Measurements from ENCODE around the gene PSMD12. TPM values are rescaled to one million over a fixed set of nuclear protein-coding genes. Genes with fewer than 3 reads are reported as not detected.
A peak's percentile ranks its signal among the peaks of the same experiment; 100 is the strongest.
"Not testable (repeated sequence)": the region's sequence is repeated elsewhere in the genome, so short reads cannot be mapped to it uniquely, and the experiment has no call there.

PSMD12 gene
- total RNA-seq, 1 donor, result 35.2 TPM

GRCh38 chr17:67388986-67389385, 22.6 kb upstream of the PSMD12 start:
- TF ChIP-seq, protein P1, sequence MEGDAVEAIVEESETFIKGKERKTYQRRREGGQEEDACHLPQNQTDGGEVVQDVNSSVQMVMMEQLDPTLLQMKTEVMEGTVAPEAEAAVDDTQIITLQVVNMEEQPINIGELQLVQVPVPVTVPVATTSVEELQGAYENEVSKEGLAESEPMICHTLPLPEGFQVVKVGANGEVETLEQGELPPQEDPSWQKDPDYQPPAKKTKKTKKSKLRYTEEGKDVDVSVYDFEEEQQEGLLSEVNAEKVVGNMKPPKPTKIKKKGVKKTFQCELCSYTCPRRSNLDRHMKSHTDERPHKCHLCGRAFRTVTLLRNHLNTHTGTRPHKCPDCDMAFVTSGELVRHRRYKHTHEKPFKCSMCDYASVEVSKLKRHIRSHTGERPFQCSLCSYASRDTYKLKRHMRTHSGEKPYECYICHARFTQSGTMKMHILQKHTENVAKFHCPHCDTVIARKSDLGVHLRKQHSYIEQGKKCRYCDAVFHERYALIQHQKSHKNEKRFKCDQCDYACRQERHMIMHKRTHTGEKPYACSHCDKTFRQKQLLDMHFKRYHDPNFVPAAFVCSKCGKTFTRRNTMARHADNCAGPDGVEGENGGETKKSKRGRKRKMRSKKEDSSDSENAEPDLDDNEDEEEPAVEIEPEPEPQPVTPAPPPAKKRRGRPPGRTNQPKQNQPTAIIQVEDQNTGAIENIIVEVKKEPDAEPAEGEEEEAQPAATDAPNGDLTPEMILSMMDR (IDR thresholded peaks at IDR 0.05; ENCODE audit: insufficient read depth, low read length), result no peak
- DNase-seq (ENCODE audit: low read depth), result no peak
- H3K4me3 ChIP-seq (ENCODE audit: low read depth, low read length), result no peak overlapping the region

- not testable (repeated sequence) for DNase-seq (ENCODE audit: low read depth); H3K4me3 ChIP-seq (ENCODE audit: low read depth, low read length)
These were observed 22.2 kb upstream of the PSMD12 start for GRCh38 chr17:67388536-67388935.

DNA sequence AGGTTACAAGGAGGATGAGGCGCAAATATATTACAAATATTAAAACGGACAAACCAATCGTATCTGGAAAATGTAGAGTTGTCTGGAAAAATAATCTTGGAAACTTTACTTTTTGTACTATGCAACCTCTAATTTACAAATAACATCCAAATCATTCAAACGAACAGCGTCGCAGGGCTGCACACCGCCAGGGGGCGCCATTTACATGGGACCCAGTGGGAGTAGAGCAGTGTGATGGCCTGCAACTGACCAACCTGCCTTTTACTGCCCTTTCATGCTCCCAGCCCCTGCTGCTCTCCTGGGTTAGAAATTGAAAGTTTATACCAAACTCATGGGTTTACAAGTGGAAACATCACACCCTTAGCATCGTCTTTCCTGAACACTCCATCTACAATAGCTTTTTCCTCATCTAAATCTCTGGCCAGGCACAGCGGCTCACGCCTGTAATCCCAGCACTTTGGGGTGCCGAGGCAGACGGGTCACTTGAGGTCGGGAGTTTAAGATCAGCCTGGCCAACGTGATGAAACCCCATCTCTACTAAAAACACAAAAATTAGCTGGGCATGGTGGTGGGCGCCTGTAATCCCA, 20.7 kb upstream of the PSMD12 start:
- DNase-seq (ENCODE audit: low read depth), result peak; percentile 72
- TF ChIP-seq, protein P1 (IDR thresholded peaks at IDR 0.05; ENCODE audit: insufficient read depth, low read length), result peak; percentile 85

GRCh38 chr17:67385122-67385988, 19.0 kb upstream of the PSMD12 start:
- no peak overlapping the region for H3K4me3 ChIP-seq (ENCODE audit: low read depth, low read length)
- TF ChIP-seq, protein P1 (IDR thresholded peaks at IDR 0.05; ENCODE audit: insufficient read depth, low read length), result no peak
- no peak for DNase-seq (ENCODE audit: low read depth)

More for the DNA sequence above, 20.7 kb upstream of the PSMD12 start:
- H3K4me3 ChIP-seq (ENCODE audit: low read depth, low read length), result no peak overlapping the region

DNA sequence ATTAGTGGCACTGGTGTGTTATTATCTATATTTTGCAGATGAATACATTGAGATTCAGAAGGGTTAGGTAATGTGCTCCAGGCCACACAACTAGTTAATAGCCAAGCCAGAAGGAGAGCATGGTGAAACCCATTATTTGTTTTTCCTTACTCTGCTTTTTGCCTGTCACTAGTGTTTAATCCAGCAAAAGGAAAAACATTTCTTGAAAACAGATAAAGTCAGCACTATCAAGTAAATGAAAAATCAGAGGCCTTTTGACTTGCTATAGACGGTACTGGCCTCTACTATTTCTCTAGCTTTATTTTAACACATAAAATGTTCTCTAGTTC, 15.5 kb upstream of the PSMD12 start:
- no peak for DNase-seq (ENCODE audit: low read depth)
- TF ChIP-seq, protein P1 (IDR thresholded peaks at IDR 0.05; ENCODE audit: insufficient read depth, low read length), result no peak

DNA sequence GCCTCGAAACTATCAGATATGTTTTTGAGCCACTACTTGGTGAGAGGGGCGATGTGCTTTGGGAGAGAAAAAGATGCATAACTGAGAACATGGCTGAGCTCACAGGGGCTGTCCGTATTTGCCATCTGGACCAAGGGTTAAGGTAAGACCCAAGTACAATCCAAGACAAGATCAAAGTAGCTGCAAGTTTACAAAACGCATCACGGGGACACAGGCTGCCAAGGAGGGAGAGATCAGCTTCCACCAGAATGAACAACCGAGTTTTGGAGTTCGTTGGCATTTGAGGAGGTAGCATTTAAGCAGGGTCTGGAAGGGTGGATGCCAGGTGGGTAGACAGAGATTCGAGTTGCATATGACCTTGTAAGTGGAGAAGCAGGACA, 12.9 kb upstream of the PSMD12 start:
- TF ChIP-seq, protein P1 (IDR thresholded peaks at IDR 0.05; ENCODE audit: insufficient read depth, low read length), result no peak
- peak overlapping the region; percentile 80 for H3K4me3 ChIP-seq (ENCODE audit: low read depth, low read length)
- DNase-seq (ENCODE audit: low read depth), result no peak

More for the DNA sequence above, 15.5 kb upstream of the PSMD12 start:
- no peak overlapping the region for H3K4me3 ChIP-seq (ENCODE audit: low read depth, low read length)

DNA sequence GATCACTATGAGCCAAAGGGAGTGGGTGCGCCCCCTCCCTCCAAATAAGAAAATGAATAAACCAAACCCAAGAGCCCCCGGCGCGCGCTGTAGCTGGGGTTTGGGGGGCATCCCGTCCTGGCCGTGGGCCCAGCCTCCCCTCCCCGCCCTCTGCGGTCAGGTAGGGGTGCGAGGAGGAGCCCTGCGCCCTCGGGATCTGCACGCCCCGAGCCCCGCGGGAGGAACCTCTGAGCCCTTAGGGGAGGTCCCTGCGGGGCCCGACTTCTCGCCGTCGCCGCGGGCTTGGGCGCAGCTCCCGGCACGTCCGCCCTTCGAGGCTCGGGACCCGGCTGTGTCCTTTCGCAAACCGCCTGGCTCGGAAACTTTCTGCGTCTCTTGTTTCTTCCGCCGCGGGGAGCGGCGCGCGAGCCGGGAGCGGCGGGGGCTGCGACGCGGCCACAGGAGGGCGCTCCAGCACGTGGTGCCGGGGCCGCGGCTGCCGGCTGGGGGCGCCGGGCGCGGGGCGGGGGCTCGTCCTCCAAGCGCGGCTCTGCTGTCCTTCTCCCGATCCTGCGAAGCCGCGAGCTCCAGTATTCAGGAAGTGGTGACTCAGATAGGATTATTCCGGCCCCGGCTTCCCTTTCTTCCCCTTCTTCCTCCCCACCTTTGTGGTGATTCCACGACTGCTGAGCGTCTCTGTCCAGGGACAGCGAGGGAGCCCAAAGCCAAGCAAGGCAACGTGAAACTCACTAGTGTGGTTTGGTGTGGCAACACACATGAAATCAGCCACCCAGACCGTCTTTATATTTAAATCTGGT, 12.3 kb upstream of the PSMD12 start:
- peak overlapping the region; percentile 80 for H3K4me3 ChIP-seq (ENCODE audit: low read depth, low read length)
- TF ChIP-seq, protein P1 (IDR thresholded peaks at IDR 0.05; ENCODE audit: insufficient read depth, low read length), result peak; percentile 24
- peak; percentile 84 for DNase-seq (ENCODE audit: low read depth)
